HG02610 (cell line): ENCODE results near the gene AQP2.

Experiments
- ATAC-seq: cut with Tn5 transposase; IDR thresholded peaks from one replicate; pipeline ENCODE4 v1.9.1; 2021; ENCODE audit warnings: mild to moderate bottlenecking, moderate library complexity; ENCODE audit not compliant: unreplicated experiment

The AQP2 gene

GRCh38 chr12:49967777-49968250, 17.3 kb downstream of the AQP2 start:
- ATAC-seq: no peak

GRCh38 chr12:49968471-49968870, 17.9 kb downstream of the AQP2 start:
- no peak for ATAC-seq

GRCh38 chr12:49969027-49969426, 18.5 kb downstream of the AQP2 start:
- no peak for ATAC-seq

- ATAC-seq: no peak
These were observed 19.3 kb downstream of the AQP2 start for GRCh38 chr12:49969651-49970429.

- no peak for ATAC-seq
These were observed 20.1 kb downstream of the AQP2 start for GRCh38 chr12:49970658-49971057.

- no peak for ATAC-seq
These were observed 20.6 kb downstream of the AQP2 start for GRCh38 chr12:49971141-49971540.

- no peak for ATAC-seq
These were observed 21.6 kb downstream of the AQP2 start for GRCh38 chr12:49972129-49972528.

GRCh38 chr12:49972641-49973360, 22.3 kb downstream of the AQP2 start, which contains the start of gene AQP6:
TSS of gene AQP6 (plus strand) at chr12:49972947. CDS start at chr12:49973174, 227 bp downstream.
- ATAC-seq: no peak

- no peak for ATAC-seq
These were observed 22.9 kb downstream of the AQP2 start for GRCh38 chr12:49973361-49973830.

- ATAC-seq: no peak
These were observed 23.7 kb downstream of the AQP2 start for GRCh38 chr12:49974231-49974675.

GRCh38 chr12:49974677-49975317, 24.3 kb downstream of the AQP2 start:
- ATAC-seq: no peak

- ATAC-seq: no peak
These were observed 24.8 kb downstream of the AQP2 start for GRCh38 chr12:49975318-49975761.

GRCh38 chr12:49976557-49976956, 26.0 kb downstream of the AQP2 start:
- ATAC-seq: no peak

- ATAC-seq: no peak
These were observed 27.6 kb downstream of the AQP2 start for GRCh38 chr12:49978125-49978524.

GRCh38 chr12:49979016-49979586, 28.6 kb downstream of the AQP2 start:
- ATAC-seq: no peak

GRCh38 chr12:49979791-49980190, 29.3 kb downstream of the AQP2 start:
- no peak for ATAC-seq

- no peak for ATAC-seq
These were observed 30.2 kb downstream of the AQP2 start for GRCh38 chr12:49980501-49981349.

GRCh38 chr12:49982246-49983087, 31.9 kb downstream of the AQP2 start:
- no peak for ATAC-seq

- no peak for ATAC-seq
These were observed 33.4 kb downstream of the AQP2 start for GRCh38 chr12:49983892-49984291.
